HEK293 (cell line): ENCODE data around the gene NIN.

Experiments
- CTCF ChIA-PET: fragments of 350-600 bp; formaldehyde crosslinking; extraction: SDS; loops from one replicate; lab custom pipeline; 2021; ENCODE audit warnings: antibody characterized with exemption; lab: Yijun Ruan, JAX
- POLR2A ChIA-PET: fragments of 300-600 bp; formaldehyde crosslinking; extraction: SDS; loops from one replicate; lab custom pipeline; 2020; ENCODE audit warnings: antibody characterized with exemption, inconsistent platforms; lab: Yijun Ruan, JAX
- H3K27ac ChIP-seq: fragments of 200-500 bp; sonication (Bioruptor generic); 2 replicates; pipeline ENCODE4 v1.5.1; 2014; ENCODE audit warnings: low read depth, low read length, control low read depth, inconsistent platforms; ENCODE audit errors: extremely low read depth
- H3K36me3 ChIP-seq, 2 experiments: fragments of 200-500 bp in 1 of 2; sonication (Bioruptor generic) in 1 of 2; 1 replicate in 1 of 2; 2 replicates in 1 of 2; pipeline ENCODE4 v1.5.1; 2014 to 2017; ENCODE audit warnings: inconsistent platforms in 2 of 2, low read length in 2 of 2; ENCODE audit not compliant: control insufficient read depth in 2 of 2, insufficient read depth in 1 of 2
- H3K4me1 ChIP-seq: fragments of 200-500 bp; sonication (Bioruptor generic); 2 replicates; pipeline ENCODE4 v1.5.1; 2014; ENCODE audit warnings: mild to moderate bottlenecking, low read length, inconsistent platforms; ENCODE audit not compliant: control insufficient read depth, insufficient read depth
- H3K4me3 ChIP-seq: 2 replicates; pipeline ENCODE4 v1.5.1; 2011; ENCODE audit warnings: low read depth, mild to moderate bottlenecking, control low read depth, low read length, moderate library complexity
- H3K9me3 ChIP-seq: fragments of 200-500 bp; sonication (Bioruptor generic); 2 replicates; pipeline ENCODE4 v1.5.1; 2014; ENCODE audit warnings: low read depth, low read length, inconsistent platforms; ENCODE audit not compliant: control insufficient read depth, insufficient read depth
- BCL11A ChIP-seq: fragments of 450-650 bp; formaldehyde crosslinking; IDR thresholded peaks from 2 replicates; pipeline ENCODE4 v1.5.1; 2016; ENCODE audit warnings: low read depth, missing biosample characterization, missing genetic modification characterization
- BCL11B ChIP-seq: fragments of 450-650 bp; formaldehyde crosslinking; IDR thresholded peaks from 2 replicates; pipeline ENCODE4 v1.5.1; 2016; ENCODE audit warnings: low read depth, missing biosample characterization, missing genetic modification characterization
- GLI4 ChIP-seq: fragments of 450-650 bp; formaldehyde crosslinking; IDR thresholded peaks from 2 replicates; pipeline ENCODE4 v1.5.1; 2016; ENCODE audit warnings: missing biosample characterization, missing genetic modification characterization
- KLF1 ChIP-seq: fragments of 450-650 bp; formaldehyde crosslinking; IDR thresholded peaks from 2 replicates; pipeline ENCODE4 v1.5.1; 2016; ENCODE audit warnings: missing biosample characterization, missing genetic modification characterization
- KLF8 ChIP-seq: fragments of 450-650 bp; formaldehyde crosslinking; IDR thresholded peaks from 2 replicates; pipeline ENCODE4 v1.5.1; 2016; ENCODE audit warnings: missing biosample characterization, missing genetic modification characterization
- TRIM28 ChIP-seq: IDR thresholded peaks from 2 replicates; pipeline ENCODE4 v1.6.1; 2011; ENCODE audit warnings: low read length, control low read depth, borderline replicate concordance
- ZBTB17 ChIP-seq: fragments of 450-650 bp; formaldehyde crosslinking; IDR thresholded peaks from 2 replicates; pipeline ENCODE4 v1.5.1; 2016; ENCODE audit warnings: missing biosample characterization, missing genetic modification characterization
- ZBTB20 ChIP-seq: fragments of 450-650 bp; formaldehyde crosslinking; IDR thresholded peaks from 2 replicates; pipeline ENCODE4 v1.5.1; 2016; ENCODE audit warnings: missing biosample characterization, missing genetic modification characterization
- ZIC2 ChIP-seq: fragments of 450-650 bp; formaldehyde crosslinking; IDR thresholded peaks from 2 replicates; pipeline ENCODE4 v1.5.1; 2016; ENCODE audit warnings: missing biosample characterization, missing genetic modification characterization
- ZNF214 ChIP-seq: fragments of 450-650 bp; formaldehyde crosslinking; IDR thresholded peaks from 2 replicates; pipeline ENCODE4 v1.5.1; 2017; ENCODE audit warnings: missing biosample characterization, mild to moderate bottlenecking, missing genetic modification characterization, borderline replicate concordance
- ZNF324 ChIP-seq: fragments of 450-650 bp; formaldehyde crosslinking; IDR thresholded peaks from 2 replicates; pipeline ENCODE4 v1.5.1; 2016; ENCODE audit warnings: missing biosample characterization, missing genetic modification characterization
- ZNF350 ChIP-seq: fragments of 450-650 bp; formaldehyde crosslinking; IDR thresholded peaks from 2 replicates; pipeline ENCODE4 v1.5.0; 2017; ENCODE audit warnings: missing biosample characterization, mild to moderate bottlenecking, missing genetic modification characterization
- ZNF354C ChIP-seq: fragments of 450-650 bp; formaldehyde crosslinking; IDR thresholded peaks from 2 replicates; pipeline ENCODE4 v1.5.1; 2016; ENCODE audit warnings: missing biosample characterization, missing genetic modification characterization, low read depth, borderline replicate concordance
- ZNF404 ChIP-seq: fragments of 450-650 bp; formaldehyde crosslinking; IDR thresholded peaks from 2 replicates; pipeline ENCODE4 v1.5.1; 2017; ENCODE audit warnings: missing biosample characterization, missing genetic modification characterization
- ZNF530 ChIP-seq: fragments of 450-650 bp; formaldehyde crosslinking; IDR thresholded peaks from 2 replicates; pipeline ENCODE4 v1.5.1; 2016; ENCODE audit warnings: low read depth, missing biosample characterization, missing genetic modification characterization
- ZNF558 ChIP-seq: fragments of 450-650 bp; formaldehyde crosslinking; IDR thresholded peaks from 2 replicates; pipeline ENCODE4 v1.5.1; 2016; ENCODE audit warnings: missing biosample characterization, missing genetic modification characterization
- ZNF624 ChIP-seq: fragments of 450-650 bp; formaldehyde crosslinking; IDR thresholded peaks from 2 replicates; pipeline ENCODE4 v1.5.1; 2017; ENCODE audit warnings: missing biosample characterization, missing genetic modification characterization
- ZNF664 ChIP-seq: fragments of 450-650 bp; formaldehyde crosslinking; IDR thresholded peaks from 2 replicates; pipeline ENCODE4 v1.5.1; 2016; ENCODE audit warnings: missing biosample characterization, missing genetic modification characterization
- ZNF707 ChIP-seq: fragments of 450-650 bp; formaldehyde crosslinking; IDR thresholded peaks from 2 replicates; pipeline ENCODE4 v1.5.1; 2016; ENCODE audit warnings: missing biosample characterization, missing genetic modification characterization
- ZNF747 ChIP-seq: fragments of 450-650 bp; formaldehyde crosslinking; IDR thresholded peaks from 2 replicates; pipeline ENCODE4 v1.5.1; 2016; ENCODE audit warnings: missing biosample characterization, missing genetic modification characterization
- ZSCAN30 ChIP-seq: fragments of 450-650 bp; IDR thresholded peaks from 2 replicates; pipeline ENCODE4 v1.5.1; 2018; ENCODE audit warnings: missing biosample characterization, mild to moderate bottlenecking, missing genetic modification characterization, moderate library complexity
- TF ChIP-seq, protein P1 (sequence below): fragments of 450-650 bp; IDR thresholded peaks from 2 replicates; pipeline ENCODE4 v1.5.1; 2018; ENCODE audit warnings: missing biosample characterization, mild to moderate bottlenecking, missing genetic modification characterization
- TF ChIP-seq, protein P2 (sequence below): fragments of 450-650 bp; formaldehyde crosslinking; IDR thresholded peaks from 2 replicates; pipeline ENCODE4 v1.5.1; 2016; ENCODE audit warnings: missing biosample characterization, missing genetic modification characterization
- TF ChIP-seq, protein P3 (sequence below): fragments of 450-650 bp; formaldehyde crosslinking; IDR thresholded peaks from 2 replicates; pipeline ENCODE4 v1.5.1; 2016; ENCODE audit warnings: missing biosample characterization, missing genetic modification characterization
- TF ChIP-seq, protein P4 (sequence below): fragments of 450-650 bp; IDR thresholded peaks from 2 replicates; pipeline ENCODE4 v1.5.1; 2018; ENCODE audit warnings: missing biosample characterization, missing genetic modification characterization
- TF ChIP-seq, protein P5 (sequence below): fragments of 450-650 bp; formaldehyde crosslinking; IDR thresholded peaks from 2 replicates; pipeline ENCODE4 v1.5.1; 2016; ENCODE audit warnings: missing biosample characterization, missing genetic modification characterization
- TF ChIP-seq, protein P6 (sequence below): fragments of 450-650 bp; formaldehyde crosslinking; IDR thresholded peaks from 2 replicates; pipeline ENCODE4 v1.5.1; 2017; ENCODE audit warnings: missing biosample characterization, missing genetic modification characterization
- TF ChIP-seq, protein P7 (sequence below): fragments of 450-650 bp; formaldehyde crosslinking; IDR thresholded peaks from 2 replicates; pipeline ENCODE4 v1.5.1; 2017; ENCODE audit warnings: missing biosample characterization, missing genetic modification characterization

Gene NIN

DNA sequence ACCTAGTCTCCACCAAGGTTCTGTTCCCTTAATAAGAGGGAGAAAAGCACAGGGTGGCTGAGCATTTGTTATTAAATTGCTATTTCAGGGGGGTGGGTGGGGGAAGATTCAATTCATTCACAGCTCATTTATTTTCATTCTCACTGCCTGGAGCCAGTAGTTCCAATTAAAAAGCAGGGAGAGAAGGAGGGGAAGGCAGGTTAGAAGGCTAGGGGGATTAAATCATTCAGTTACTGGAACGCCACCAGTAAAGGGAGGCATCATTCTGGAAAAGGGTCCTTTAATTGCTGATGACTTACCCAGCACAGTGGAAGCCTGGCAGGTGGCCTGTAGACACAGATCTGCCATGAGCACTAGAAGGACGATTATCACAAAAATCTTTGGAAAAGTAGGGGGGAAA lies 47.4 kb downstream of the NIN start:
- H3K27ac ChIP-seq: no peak overlapping the region
- no peaks in the 10 kb centered on the region for H3K36me3 ChIP-seq
- H3K9me3 ChIP-seq: no peaks in the 10 kb centered on the region
- H3K4me3 ChIP-seq: no peak overlapping the region
- peaks cover 24% of the 10 kb centered on the region for H3K4me1 ChIP-seq
- CTCF ChIA-PET: interaction anchor here (1.1 kb wide), 1 partner anchor 8 kb away, joined by 3 read pairs; no protein-coding TSS in a partner anchor
- POLR2A ChIA-PET: no interaction called here
- no peak for TF ChIP-seq ZNF530 (tag by site-specific recombination)
- no peak for TF ChIP-seq ZNF350 (tag by site-specific recombination)
- TF ChIP-seq, protein P1, sequence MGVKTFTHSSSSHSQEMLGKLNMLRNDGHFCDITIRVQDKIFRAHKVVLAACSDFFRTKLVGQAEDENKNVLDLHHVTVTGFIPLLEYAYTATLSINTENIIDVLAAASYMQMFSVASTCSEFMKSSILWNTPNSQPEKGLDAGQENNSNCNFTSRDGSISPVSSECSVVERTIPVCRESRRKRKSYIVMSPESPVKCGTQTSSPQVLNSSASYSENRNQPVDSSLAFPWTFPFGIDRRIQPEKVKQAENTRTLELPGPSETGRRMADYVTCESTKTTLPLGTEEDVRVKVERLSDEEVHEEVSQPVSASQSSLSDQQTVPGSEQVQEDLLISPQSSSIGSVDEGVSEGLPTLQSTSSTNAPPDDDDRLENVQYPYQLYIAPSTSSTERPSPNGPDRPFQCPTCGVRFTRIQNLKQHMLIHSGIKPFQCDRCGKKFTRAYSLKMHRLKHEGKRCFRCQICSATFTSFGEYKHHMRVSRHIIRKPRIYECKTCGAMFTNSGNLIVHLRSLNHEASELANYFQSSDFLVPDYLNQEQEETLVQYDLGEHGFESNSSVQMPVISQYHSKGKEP: no peak
- TF ChIP-seq KLF1: no peak
- no peak for TF ChIP-seq ZNF664 (tag by site-specific recombination)
- no peak for TF ChIP-seq BCL11B (tag by site-specific recombination)
- TF ChIP-seq KLF8: no peak
- TF ChIP-seq, protein P2, sequence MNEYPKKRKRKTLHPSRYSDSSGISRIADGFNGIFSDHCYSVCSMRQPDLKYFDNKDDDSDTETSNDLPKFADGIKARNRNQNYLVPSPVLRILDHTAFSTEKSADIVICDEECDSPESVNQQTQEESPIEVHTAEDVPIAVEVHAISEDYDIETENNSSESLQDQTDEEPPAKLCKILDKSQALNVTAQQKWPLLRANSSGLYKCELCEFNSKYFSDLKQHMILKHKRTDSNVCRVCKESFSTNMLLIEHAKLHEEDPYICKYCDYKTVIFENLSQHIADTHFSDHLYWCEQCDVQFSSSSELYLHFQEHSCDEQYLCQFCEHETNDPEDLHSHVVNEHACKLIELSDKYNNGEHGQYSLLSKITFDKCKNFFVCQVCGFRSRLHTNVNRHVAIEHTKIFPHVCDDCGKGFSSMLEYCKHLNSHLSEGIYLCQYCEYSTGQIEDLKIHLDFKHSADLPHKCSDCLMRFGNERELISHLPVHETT (tag by site-specific recombination): no peak
- no peak for TF ChIP-seq ZNF624 (tag by site-specific recombination)
- no peak for TF ChIP-seq TRIM28
- TF ChIP-seq, protein P3, sequence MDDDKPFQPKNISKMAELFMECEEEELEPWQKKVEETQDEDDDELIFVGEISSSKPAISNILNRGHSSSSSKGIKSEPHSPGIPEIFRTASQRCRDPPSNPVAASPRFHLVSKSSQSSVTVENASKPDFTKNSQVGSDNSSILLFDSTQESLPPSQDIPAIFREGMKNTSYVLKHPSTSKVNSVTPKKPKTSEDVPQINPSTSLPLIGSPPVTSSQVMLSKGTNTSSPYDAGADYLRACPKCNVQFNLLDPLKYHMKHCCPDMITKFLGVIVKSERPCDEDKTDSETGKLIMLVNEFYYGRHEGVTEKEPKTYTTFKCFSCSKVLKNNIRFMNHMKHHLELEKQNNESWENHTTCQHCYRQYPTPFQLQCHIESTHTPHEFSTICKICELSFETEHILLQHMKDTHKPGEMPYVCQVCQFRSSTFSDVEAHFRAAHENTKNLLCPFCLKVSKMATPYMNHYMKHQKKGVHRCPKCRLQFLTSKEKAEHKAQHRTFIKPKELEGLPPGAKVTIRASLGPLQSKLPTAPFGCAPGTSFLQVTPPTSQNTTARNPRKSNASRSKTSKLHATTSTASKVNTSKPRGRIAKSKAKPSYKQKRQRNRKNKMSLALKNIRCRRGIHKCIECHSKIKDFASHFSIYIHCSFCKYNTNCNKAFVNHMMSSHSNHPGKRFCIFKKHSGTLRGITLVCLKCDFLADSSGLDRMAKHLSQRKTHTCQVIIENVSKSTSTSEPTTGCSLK (tag by site-specific recombination): no peak
- no peak for TF ChIP-seq ZNF324
- no peak for TF ChIP-seq GLI4 (tag by site-specific recombination)
- TF ChIP-seq, protein P4, sequence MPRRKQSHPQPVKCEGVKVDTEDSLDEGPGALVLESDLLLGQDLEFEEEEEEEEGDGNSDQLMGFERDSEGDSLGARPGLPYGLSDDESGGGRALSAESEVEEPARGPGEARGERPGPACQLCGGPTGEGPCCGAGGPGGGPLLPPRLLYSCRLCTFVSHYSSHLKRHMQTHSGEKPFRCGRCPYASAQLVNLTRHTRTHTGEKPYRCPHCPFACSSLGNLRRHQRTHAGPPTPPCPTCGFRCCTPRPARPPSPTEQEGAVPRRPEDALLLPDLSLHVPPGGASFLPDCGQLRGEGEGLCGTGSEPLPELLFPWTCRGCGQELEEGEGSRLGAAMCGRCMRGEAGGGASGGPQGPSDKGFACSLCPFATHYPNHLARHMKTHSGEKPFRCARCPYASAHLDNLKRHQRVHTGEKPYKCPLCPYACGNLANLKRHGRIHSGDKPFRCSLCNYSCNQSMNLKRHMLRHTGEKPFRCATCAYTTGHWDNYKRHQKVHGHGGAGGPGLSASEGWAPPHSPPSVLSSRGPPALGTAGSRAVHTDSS (tag by site-specific recombination): no peak
- no peak for TF ChIP-seq ZNF558
- TF ChIP-seq ZBTB17 (tag by site-specific recombination): no peak
- TF ChIP-seq ZNF404 (tag by site-specific recombination): no peak
- TF ChIP-seq, protein P5, sequence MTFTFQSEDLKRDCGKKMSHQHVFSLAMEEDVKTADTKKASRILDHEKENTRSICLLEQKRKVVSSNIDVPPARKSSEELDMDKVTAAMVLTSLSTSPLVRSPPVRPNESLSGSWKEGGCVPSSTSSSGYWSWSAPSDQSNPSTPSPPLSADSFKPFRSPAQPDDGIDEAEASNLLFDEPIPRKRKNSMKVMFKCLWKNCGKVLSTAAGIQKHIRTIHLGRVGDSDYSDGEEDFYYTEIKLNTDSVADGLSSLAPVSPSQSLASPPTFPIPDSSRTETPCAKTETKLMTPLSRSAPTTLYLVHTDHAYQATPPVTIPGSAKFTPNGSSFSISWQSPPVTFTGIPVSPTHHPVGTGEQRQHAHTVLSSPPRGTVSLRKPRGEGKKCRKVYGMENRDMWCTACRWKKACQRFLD (tag by site-specific recombination): no peak
- TF ChIP-seq ZNF747: no peak
- no peak for TF ChIP-seq ZSCAN30 (tag by site-specific recombination)
- TF ChIP-seq, protein P6, sequence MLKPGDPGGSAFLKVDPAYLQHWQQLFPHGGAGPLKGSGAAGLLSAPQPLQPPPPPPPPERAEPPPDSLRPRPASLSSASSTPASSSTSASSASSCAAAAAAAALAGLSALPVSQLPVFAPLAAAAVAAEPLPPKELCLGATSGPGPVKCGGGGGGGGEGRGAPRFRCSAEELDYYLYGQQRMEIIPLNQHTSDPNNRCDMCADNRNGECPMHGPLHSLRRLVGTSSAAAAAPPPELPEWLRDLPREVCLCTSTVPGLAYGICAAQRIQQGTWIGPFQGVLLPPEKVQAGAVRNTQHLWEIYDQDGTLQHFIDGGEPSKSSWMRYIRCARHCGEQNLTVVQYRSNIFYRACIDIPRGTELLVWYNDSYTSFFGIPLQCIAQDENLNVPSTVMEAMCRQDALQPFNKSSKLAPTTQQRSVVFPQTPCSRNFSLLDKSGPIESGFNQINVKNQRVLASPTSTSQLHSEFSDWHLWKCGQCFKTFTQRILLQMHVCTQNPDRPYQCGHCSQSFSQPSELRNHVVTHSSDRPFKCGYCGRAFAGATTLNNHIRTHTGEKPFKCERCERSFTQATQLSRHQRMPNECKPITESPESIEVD: 0 out of 2 replicates have a peak, but pooled peaks have one; percentile 15
- no peak for TF ChIP-seq ZNF354C (tag by site-specific recombination)
- TF ChIP-seq ZBTB20: no peak
- no peak for TF ChIP-seq ZNF707
- TF ChIP-seq ZNF214 (tag by site-specific recombination): no peak
- TF ChIP-seq ZIC2 (tag by site-specific recombination): 0 out of 2 replicates have a peak, but pooled peaks have one; percentile 13
- TF ChIP-seq, protein P7, sequence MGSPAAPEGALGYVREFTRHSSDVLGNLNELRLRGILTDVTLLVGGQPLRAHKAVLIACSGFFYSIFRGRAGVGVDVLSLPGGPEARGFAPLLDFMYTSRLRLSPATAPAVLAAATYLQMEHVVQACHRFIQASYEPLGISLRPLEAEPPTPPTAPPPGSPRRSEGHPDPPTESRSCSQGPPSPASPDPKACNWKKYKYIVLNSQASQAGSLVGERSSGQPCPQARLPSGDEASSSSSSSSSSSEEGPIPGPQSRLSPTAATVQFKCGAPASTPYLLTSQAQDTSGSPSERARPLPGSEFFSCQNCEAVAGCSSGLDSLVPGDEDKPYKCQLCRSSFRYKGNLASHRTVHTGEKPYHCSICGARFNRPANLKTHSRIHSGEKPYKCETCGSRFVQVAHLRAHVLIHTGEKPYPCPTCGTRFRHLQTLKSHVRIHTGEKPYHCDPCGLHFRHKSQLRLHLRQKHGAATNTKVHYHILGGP: no peak
- no peak for TF ChIP-seq BCL11A (tag by site-specific recombination)
